Left lobe of liver (tissue), 2 donors: ENCODE measurements around the gene MTMR1. TPM values are rescaled to one million over a fixed set of nuclear protein-coding genes. Genes with fewer than 3 reads are reported as not detected.

Source experiments
- ATAC-seq: fragments of 200-7000 bp; cut with Tn5 transposase; one replicate; pipeline ENCODE4 v1.9.1; 2020; ENCODE audit warnings: mild to moderate bottlenecking, moderate library complexity
- DNase-seq: peaks from one replicate; pipeline ENCODE4 v3.0.0-alpha.2; 2020; ENCODE audit warnings: low spot score
- total RNA-seq: library from RNA; stranded (reverse); gene quantifications from one replicate; pipeline ENCODE4 v1.2.1, GENCODE V29; 2021
- donor health status: DM: no; HTN: no; CAD: no; lungs with moderate emphysema.
- donor health status: DM: no; HTN: yes; CAD: no.

The MTMR1 gene
- total RNA-seq, result 10.6 TPM

GRCh38 chrX:150692831-150693724, at the start of gene MTMR1:
Gene MTMR1 (plus strand): TSS chrX:150693396. CDS start chrX:150693531, 135 bp downstream.
- ATAC-seq (peak; percentile 84), DNase-seq (peak; percentile 51)

GRCh38 chrX:150643958-150644357, 49.2 kb upstream of the MTMR1 start:
- ATAC-seq (no peak), DNase-seq (no peak)

DNA sequence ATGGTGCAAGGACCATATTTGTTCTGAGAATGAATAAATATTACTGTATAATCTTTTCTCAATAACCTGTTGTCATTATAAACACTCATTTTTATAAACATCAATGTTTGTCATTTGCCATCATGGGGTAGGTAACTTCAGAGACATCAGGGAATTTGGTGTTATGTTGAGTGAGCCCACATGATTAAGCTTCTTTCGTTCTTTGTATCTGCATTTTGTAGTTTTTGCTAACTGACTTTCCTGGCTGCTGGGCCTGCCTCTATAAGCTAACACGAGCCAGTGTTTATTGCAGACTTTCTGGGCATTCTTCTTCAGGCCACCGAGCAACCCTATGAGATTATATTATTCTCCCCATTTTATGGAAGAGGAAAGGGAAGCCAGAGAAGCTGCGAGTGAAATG, 48.8 kb upstream of the MTMR1 start:
- no peak for DNase-seq
- ATAC-seq, result no peak

DNA sequence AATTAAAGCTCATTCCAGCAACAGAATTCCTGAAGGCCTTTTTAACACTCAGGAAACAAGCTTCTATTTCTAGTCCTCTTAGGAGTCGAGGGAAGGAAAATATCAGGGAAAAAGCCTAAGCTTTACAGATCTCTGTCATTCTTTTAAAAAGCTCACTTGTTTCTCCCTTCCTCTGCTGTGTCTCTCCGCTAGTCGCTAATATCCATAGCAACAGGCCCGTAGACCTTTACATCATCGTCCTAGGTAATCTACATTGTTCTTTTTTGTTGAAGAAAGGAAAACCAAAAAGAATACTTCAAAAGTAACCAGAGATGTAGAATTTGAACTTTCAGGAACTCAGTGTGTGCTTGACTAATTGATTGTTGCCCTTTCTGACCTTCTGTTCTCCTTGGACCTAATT, 45.9 kb upstream of the MTMR1 start:
- ATAC-seq (no peak), DNase-seq (no peak)

- DNase-seq, result no peak
- ATAC-seq, result no peak
Observed at GRCh38 chrX:150648296-150648940, 44.8 kb upstream of the MTMR1 start.

DNA sequence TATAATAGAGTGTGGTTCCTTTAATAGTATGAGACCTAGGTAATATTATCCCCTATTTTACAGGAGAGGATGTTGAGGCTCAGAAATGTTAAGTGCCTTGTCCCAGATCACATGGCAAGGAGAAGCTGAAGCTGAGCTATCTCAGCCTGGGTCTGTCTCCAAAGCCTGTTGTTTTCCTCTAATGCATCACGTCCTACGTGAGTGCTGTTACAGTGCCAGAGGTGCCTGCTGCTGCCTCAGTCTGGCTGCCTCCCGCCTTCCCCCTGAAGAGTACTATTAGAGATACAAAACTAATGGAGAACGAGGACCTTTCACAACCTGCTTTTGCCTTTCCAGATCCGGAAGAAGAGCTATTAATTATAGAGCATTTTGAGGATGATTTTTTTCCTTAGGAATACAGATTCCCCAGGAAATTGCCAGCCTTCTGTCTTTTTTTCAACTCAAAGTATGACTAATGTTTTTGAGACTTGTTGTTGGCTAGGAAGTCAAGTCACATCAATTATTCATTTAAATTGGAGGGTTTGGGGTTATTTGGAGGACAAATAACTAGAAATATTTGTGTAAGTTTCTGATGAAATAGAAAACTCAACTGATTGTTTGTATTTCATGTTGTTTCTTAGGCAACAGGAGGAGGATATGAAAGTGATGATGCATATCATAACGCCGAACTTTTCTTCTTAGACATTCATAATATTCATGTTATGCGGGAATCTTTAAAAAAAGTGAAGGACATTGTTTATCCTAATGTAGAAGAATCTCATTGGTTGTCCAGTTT, 43.9 kb upstream of the MTMR1 start:
- ATAC-seq, result no peak

DNA sequence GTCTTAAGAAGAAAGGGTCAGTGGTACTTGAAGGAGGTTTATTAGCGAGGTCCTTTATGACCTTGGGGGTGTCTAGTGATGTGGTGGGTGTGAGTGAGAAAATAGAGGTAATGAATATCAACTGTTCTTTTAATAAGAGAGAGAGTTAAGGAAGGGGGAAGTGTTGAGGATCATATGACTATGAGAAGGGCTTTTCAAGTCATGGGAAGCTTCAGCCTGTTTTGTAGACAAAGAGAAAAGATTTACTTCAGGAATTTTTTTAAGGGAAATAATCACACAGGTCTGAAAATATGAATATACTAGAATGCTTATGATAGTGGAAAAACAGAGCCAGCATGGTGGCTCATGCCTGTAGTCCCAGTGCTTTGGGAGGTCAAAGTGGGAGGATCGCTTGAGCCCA, 41.3 kb upstream of the MTMR1 start:
- DNase-seq (no peak), ATAC-seq (no peak)

More for the DNA sequence above, 43.9 kb upstream of the MTMR1 start:
- DNase-seq, result no peak

DNA sequence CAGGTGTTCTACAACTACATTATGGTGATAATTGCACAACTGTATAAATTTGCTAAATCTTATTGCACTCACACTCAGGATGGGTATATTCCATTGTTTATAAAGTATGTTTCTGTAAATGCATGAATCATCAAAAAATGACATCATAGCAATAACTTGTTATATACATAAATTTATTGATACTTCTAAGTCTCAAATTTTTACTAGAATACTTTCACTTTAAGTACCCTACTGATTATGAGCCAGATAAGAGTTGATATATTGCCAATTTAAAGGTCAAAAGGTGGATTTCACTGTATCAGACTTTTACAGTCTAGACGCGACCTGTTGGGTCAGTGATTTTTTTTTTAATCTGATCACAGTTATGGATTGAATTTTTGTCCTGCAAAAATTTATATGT, 37.4 kb upstream of the MTMR1 start:
- ATAC-seq, result peak; percentile 57
- DNase-seq, result no peak

DNA sequence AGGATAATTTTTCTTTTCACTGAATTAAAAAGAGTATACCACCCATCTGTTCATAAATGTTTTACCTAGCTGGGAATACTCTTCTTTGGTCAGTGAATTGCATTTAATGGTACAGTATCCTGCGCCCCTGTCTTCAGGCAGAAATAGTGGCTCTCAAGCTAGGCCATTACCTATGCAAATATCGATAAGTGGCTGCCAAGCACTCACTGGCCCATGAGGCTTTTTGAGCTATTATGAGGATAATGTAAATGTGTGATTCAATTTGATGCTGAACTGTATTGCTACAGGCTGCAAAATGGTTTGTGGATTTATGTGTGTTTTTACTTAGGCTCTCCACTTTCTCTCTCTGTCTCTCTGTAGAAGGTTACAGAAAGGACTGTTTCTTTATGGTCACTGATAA, 30.1 kb upstream of the MTMR1 start:
- no peak for DNase-seq
- no peak for ATAC-seq

- DNase-seq (peak; percentile 81), ATAC-seq (peak; percentile 83)
Observed at GRCh38 chrX:150664290-150664689, 28.9 kb upstream of the MTMR1 start.

- ATAC-seq (no peak), DNase-seq (no peak)
Observed at GRCh38 chrX:150676221-150676620, 17.0 kb upstream of the MTMR1 start.

GRCh38 chrX:150680974-150681373, 12.2 kb upstream of the MTMR1 start:
- ATAC-seq (peak; percentile 90), DNase-seq (no peak)

GRCh38 chrX:150683112-150683511, 10.1 kb upstream of the MTMR1 start:
- ATAC-seq (no peak), DNase-seq (no peak)

- DNase-seq (no peak), ATAC-seq (peak; percentile 78)
Observed at GRCh38 chrX:150683536-150684146, 9.6 kb upstream of the MTMR1 start.

GRCh38 chrX:150688911-150689451, 4.2 kb upstream of the MTMR1 start:
- ATAC-seq, result no peak
- DNase-seq, result no peak

- DNase-seq (no peak), ATAC-seq (no peak)
Observed at GRCh38 chrX:150690126-150690525, 3.1 kb upstream of the MTMR1 start.

DNA sequence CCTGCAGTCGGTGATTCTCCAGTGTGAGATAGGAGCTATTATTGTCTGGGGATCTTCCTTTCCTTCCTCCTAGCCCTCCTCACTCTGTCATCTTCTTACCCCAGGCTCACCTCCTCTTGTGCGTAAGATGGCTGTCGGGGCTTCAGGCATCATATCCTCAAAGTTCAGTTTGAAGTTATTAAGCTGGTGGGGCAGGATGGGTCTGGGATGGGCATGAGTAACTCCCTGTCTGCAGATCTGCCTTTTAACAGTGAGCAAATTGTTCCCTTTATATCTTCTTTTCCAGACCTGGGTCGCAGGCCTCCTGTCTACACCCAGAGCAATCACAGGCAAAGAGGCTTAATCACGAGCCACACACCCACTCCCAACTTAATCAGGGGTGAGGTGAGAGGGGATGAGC, 900 bp upstream of the MTMR1 start:
- ATAC-seq (no peak), DNase-seq (no peak)

DNA sequence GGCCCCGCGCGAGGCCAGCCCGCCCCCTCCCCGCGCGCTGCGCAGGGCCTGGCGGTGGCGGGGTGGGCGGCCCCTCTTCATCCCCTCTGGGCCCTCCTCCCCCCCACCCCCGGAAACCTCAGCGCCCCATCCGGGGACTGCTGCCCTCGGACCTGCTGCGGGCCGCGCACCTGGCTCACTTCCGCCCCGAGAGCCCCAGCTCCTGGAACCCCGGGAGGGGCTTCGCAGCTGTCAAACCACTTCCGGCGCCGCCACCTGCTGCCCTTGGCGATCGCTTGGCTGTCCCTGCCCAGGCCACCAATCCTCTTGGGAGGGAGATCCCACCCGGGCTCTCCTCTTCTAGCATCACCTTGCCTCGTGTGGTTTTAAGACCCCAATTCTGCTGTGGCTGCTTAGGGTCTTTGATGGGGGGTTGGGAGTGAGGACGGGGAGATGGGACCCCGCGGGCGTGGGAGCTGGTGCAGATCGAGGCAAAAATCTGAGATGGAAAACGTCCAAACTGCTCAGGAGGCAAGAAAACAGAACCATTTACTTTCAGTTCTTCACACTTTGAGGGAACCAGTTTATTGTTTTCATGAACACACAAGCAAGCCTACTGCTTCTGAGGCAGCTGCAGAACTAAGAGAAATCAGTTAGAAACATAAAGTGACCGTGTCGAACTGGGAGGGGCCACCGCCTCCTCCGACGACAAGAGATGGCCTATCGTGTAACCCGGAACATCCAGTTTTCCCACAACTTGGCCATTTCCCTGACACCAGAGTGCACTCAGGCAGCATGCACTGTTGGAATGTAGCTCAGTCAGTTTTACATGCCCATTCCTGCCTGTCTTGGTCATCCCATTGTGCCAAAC, 754 bp downstream of the MTMR1 start:
- peak; percentile 79 for ATAC-seq
- peak; percentile 52 for DNase-seq

- ATAC-seq (no peak), DNase-seq (no peak)
Observed at GRCh38 chrX:150694738-150695410, 1.7 kb downstream of the MTMR1 start.
